PC-3 (cell line): ENCODE measurements around the gene FLCN.

ENCODE experiments used
- EZH2 ChIP-seq: fragments of 300-600 bp; sonication (generic); IDR thresholded peaks from one replicate; pipeline ENCODE4 v1.6.1; 2017; ENCODE audit warnings: antibody characterized with exemption, mild to moderate bottlenecking, low read length; ENCODE audit not compliant: unreplicated experiment
- EZH2phosphoT487 ChIP-seq: fragments of 300-600 bp; sonication (generic); IDR thresholded peaks from 2 replicates; pipeline ENCODE4 v1.6.1; 2018; ENCODE audit warnings: mild to moderate bottlenecking, antibody characterized with exemption, low read length, borderline replicate concordance
- TF ChIP-seq, protein P1 (sequence below): fragments of 300-600 bp; sonication (generic); conservative IDR thresholded peaks from 2 replicates; pipeline ENCODE4 v1.5.1; 2017; ENCODE audit warnings: antibody characterized with exemption, low read depth, mild to moderate bottlenecking, low read length

DNA sequence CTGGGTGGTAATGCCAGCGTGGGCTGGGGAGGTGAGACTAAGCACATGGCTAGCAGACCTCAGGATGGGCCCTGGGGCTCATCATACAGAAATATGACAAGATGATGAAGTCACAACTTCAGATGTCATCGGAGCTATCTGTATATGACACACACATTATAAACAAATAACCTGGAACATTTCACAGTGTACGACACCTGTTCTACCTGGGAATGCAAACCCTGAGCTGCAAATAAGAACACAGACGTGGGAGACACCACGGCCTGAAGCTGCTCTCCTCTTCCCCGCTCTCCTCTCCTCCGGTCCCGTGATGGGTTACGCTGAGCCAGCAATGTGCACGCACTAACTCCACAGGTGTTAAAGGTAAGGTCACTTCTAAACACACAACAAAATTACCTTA lies 35.7 kb downstream of the FLCN start:
- TF ChIP-seq, protein P1, sequence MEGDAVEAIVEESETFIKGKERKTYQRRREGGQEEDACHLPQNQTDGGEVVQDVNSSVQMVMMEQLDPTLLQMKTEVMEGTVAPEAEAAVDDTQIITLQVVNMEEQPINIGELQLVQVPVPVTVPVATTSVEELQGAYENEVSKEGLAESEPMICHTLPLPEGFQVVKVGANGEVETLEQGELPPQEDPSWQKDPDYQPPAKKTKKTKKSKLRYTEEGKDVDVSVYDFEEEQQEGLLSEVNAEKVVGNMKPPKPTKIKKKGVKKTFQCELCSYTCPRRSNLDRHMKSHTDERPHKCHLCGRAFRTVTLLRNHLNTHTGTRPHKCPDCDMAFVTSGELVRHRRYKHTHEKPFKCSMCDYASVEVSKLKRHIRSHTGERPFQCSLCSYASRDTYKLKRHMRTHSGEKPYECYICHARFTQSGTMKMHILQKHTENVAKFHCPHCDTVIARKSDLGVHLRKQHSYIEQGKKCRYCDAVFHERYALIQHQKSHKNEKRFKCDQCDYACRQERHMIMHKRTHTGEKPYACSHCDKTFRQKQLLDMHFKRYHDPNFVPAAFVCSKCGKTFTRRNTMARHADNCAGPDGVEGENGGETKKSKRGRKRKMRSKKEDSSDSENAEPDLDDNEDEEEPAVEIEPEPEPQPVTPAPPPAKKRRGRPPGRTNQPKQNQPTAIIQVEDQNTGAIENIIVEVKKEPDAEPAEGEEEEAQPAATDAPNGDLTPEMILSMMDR, result no peak
- TF ChIP-seq EZH2 (no peak), EZH2phosphoT487 (no peak)
